Dermis blood vessel endothelial cell (primary cell): ENCODE data around the gene TP53AIP1. TPM values are rescaled to one million over a fixed set of nuclear protein-coding genes. Genes with fewer than 3 reads are reported as not detected.

Experiments
- DNase-seq: peaks from one replicate; pipeline ENCODE4 v3.0.0; 2010
- total RNA-seq: library from RNA; depleted of rRNA; stranded (reverse); fragments of >200 nt; gene quantifications from 2 replicates; pipeline ENCODE4 v1.2.3, GENCODE V29; 2014

Gene TP53AIP1
- total RNA-seq, 1 donor from 2014 or later: not detected

GRCh38 chr11:128904656-128905344 lies 37.9 kb downstream of the TP53AIP1 start:
- DNase-seq: no peak

DNA sequence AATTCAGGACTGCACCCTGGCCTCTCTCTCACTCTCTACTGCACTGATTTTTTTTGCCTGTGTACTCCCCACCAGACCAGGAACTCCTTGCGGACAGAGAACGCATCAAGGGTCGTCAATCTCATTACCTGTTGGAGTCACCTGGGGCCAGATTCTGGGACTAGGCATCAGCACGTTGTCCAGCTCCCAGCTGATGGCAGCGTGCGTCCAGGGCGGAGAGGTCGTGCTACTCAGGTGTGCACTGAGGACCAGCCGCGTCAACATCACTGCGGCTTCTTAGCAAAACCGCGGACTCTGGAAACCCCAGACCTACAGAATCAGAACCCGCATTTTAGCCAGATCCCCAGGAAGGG lies 38.4 kb downstream of the TP53AIP1 start:
- no peak for DNase-seq

DNA sequence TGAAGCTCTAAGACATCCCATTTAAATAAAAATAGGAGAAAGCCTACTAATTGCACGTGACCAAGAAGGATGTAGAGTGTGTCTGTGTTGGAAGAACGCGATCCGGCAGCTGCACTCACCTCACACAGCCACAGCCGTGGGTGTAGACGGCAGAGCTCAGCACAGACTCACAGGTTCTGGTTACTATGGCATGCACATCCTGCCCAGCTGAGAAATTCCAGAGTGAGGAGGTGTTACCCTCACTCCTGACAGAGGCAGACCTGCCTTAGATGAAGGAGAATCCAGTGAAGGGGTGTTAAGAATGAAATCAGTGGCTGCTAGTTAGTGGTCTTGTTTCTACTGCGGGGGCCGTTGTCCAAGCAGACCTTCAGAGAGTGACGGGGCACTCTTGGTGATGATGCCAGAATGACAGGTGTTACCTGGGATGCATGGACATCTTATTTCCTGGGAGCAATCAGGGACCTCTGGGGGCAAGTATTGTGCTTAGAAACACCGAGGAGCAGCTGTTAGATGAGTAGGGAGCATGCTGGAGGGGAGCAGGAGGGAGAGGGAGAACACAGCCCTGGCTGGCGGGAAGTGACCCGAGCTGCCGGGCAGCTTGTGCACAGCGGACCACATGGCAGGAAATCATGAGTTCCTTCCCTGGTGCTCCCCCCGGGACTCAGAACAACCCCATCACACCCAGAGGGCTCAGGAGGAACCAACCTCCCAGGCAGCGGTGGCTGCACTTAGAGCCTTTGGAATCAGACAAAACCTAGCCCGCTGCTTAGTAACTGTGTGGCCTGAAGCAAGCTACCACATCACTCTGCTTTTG lies 39.2 kb downstream of the TP53AIP1 start:
- DNase-seq: no peak

- no peak for DNase-seq
Measured at GRCh38 chr11:128902515-128903066, 40.1 kb downstream of the TP53AIP1 start.

GRCh38 chr11:128901653-128902514 lies 40.8 kb downstream of the TP53AIP1 start:
- no peak for DNase-seq

DNA sequence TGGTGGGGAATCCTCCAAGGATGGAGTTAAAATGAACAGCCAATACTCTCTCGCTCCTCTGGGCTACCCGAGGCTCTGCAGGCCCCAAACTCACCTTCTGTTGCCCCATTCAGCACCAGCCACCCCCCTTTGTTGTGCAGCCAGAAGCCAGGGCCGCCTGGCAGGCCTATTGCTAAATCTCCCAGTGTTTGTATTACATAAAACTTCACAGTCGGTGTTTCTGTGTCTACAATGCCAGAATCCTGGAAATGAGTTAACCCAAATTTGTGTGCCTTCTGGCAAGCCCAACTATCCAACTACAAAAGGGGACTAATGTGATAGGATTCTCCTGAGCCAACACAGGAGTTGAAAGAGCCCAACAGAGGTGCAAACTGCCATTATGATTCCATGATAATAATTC lies 42.2 kb downstream of the TP53AIP1 start:
- DNase-seq: no peak

DNA sequence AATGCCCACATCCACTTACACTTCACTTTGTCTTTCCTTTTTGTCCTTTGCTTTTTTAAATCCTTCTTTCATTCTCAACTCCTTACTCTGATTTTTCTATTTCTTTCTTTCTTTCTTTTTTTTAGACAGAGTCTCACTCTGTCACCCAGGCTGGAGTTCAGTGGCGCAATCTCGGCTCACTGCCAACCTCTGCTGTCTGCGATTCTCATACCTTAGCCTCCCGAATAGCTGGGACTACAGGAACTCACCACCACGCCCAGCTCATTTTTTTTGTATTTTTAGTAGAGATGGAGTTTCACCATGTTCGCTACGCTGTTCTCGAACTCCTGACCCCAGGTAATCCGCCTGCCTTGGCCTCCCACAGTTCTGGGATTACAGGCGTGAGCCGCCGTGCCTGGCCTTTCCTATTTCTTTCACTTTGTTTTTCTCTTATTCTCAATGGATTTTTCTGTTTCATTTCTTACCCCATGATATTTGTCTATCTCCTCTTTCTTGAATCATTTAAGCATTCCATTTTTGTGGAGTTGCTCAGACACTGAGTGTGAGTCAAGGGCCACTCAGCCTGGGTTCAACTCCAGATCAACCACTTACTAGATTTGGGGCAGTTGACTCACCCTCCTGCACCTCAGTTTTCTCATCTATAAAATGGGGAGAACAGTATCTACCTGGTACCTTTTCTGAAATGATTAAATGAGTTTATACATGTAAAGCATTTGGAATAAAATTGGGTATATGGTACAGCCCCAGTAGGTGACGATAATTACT lies 43.9 kb downstream of the TP53AIP1 start:
- no peak for DNase-seq

GRCh38 chr11:128897826-128898225 lies 44.8 kb downstream of the TP53AIP1 start:
- no peak for DNase-seq

GRCh38 chr11:128896356-128896755 lies 46.3 kb downstream of the TP53AIP1 start:
- no peak for DNase-seq

GRCh38 chr11:128895526-128895925 lies 47.1 kb downstream of the TP53AIP1 start:
- no peak for DNase-seq

GRCh38 chr11:128894685-128895084 lies 48.0 kb downstream of the TP53AIP1 start:
- no peak for DNase-seq

GRCh38 chr11:128894286-128894681 lies 48.4 kb downstream of the TP53AIP1 start:
- DNase-seq: no peak

GRCh38 chr11:128893578-128894285 lies 48.9 kb downstream of the TP53AIP1 start:
- DNase-seq: no peak

GRCh38 chr11:128892866-128893565 lies 49.7 kb downstream of the TP53AIP1 start:
- DNase-seq: no peak

DNA sequence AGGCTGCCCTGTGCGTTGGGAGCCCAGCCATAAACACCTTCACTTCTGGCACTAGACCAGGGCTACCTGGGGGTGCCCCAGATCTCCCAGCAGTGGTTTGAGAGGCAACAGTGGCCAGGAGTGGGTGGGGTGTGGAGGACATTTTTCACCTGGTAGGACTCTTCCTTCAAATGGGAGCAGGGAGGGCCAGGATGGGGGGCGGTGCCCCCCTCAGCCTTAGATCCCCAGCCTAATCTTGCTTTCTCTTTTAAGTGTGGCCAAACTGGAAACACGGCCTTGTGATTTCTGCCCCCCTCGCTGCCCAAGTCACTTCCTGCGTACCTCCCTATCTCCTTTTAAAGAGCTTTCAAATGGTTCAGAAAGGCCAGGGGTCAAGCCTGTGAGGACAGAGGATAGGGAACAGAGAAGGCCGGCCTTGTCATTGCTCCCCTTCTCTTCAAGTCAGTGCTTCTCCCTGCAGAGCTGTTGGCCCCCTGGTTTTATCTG lies 50.7 kb downstream of the TP53AIP1 start:
- no peak for DNase-seq

DNA sequence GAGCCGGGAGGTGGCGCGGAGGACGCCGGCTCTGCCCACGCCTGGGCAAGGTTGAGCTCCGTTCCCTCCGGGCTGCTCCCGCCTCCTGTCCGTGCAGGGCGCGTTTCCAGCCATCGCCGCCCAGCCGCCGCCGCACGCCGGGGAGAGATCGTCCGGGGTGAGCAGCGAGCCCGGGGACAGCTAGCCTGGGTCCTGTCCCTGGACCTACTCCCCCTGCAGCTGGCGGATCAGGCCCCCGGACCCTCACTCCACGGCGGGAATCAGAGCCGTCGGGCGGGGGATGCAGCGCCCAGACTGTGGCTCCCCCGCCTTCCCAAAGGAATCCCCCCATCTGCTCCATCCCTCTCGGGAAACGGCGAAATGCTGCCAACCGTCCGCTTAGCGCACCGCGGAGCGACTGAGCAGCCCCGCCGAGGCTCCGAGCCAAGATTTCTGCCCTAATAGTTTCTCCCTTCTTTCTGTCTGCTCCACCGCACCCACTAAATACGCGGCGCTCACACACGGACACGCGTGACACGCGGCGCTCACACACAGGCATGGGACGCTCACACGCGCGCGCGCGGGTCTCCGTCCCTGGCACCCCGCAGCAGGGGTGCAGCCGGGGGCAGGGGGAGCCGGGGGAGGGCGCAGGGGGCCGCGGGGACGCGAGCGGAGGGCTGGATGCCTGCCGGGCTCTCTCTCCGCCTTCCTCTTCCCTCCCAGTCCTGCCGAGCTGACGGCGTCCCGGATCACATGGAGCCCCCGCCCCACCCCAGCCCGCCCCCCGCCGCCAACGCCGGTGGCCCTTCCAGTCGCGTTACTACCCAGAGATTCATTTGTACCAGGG lies 51.9 kb downstream of the TP53AIP1 start, which contains the start of gene KCNJ5:
TSS of gene KCNJ5 (plus strand) at position 814 of the 826 bp plus-strand sequence. CDS start 19,918 bp downstream, outside the sequence.
- no peak for DNase-seq

DNA sequence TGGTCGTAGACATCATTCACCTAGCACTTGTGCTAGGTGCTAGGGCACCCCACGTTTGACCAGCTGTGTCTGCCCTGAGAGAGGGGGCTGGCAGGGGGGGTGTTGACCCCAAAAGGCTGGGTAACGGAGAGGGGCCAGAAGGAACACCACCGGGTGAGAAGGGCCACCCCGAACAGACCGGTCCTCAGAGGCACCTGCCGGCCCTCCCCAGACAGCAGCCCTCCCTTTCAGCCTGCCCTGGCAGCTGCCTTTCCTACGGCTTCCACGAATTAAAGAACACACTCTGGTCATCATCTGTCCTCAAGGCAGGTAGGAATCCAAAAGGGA lies 52.5 kb downstream of the TP53AIP1 start:
- DNase-seq: no peak

DNA sequence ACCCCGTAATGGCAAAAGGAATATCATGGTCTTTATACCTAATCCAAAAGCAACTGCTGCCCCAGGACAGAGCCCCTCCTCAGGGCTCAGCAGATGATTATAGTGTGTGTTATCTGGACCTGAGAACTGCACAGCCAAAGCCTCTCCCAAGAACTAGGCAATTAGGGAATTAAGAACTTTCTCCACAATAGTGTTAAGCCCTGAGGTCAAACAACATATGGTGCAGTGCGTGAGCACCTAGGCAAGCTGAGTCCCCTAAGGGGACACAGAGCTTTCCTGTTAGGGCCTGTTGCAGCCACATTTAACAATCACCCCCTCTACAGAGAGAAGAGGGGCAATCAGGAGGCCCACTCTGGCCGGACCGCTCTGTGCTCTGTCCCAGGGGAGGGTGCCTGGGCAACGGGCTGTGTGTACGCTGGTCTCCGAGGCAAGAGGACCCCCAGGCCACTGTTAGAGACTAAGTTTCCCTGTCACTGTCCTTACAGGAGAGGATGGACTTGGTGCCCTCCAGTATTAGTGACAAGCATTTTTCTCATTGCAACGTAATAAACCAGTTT lies 52.9 kb downstream of the TP53AIP1 start:
- no peak for DNase-seq
